Frontal cortex (tissue), 4 donors: ENCODE measurements around the gene RARRES2. TPM values are rescaled to one million over a fixed set of nuclear protein-coding genes. Genes with fewer than 3 reads are reported as not detected.

ENCODE experiments used
- DNase-seq, 2 donors: peaks; one replicate each; pipeline ENCODE4 v3.0.0; 2012; ENCODE audit warnings: low spot score in 2 of 2
- FAIRE-seq: peaks from 2 replicates; lab custom pipeline; 2012; peaks lifted over from hg19 to GRCh38; lab: Jason Lieb, UNC
- total RNA-seq: library from RNA; depleted of rRNA; stranded (reverse); fragments of >200 nt; gene quantifications from one replicate; pipeline ENCODE4 v1.2.3, GENCODE V29; 2014
- donor health status: control.
- donor health status: control.
- donor health status: control.

Gene RARRES2
- total RNA-seq, 1 donor from 2014 or later = 6.9 TPM

- FAIRE-seq = no peak
These were observed 36.2 kb upstream of the RARRES2 start for GRCh38 chr7:150377635-150378034.

GRCh38 chr7:150377196-150377595 lies 35.8 kb upstream of the RARRES2 start:
- FAIRE-seq (no peak), DNase-seq (no peak)

More at GRCh38 chr7:150377635-150378034, 36.2 kb upstream of the RARRES2 start:
- no peak for DNase-seq

- no peak for DNase-seq
- no peak for FAIRE-seq
These were observed 35.1 kb upstream of the RARRES2 start for GRCh38 chr7:150376560-150376959.

- no peak for FAIRE-seq
- no peak for DNase-seq
These were observed 34.5 kb upstream of the RARRES2 start for GRCh38 chr7:150375662-150376521.

GRCh38 chr7:150374472-150374871 lies 33.0 kb upstream of the RARRES2 start:
- DNase-seq = no peak
- FAIRE-seq = no peak

GRCh38 chr7:150374026-150374425 lies 32.6 kb upstream of the RARRES2 start:
- FAIRE-seq = no peak
- DNase-seq = no peak

GRCh38 chr7:150373049-150373801 lies 31.8 kb upstream of the RARRES2 start:
- DNase-seq = no peak
- FAIRE-seq = no peak

GRCh38 chr7:150372271-150373048 lies 31.0 kb upstream of the RARRES2 start:
- no peak for DNase-seq

GRCh38 chr7:150371996-150372270 lies 30.5 kb upstream of the RARRES2 start:
- DNase-seq = no peak
- FAIRE-seq = no peak

More at GRCh38 chr7:150372271-150373048, 31.0 kb upstream of the RARRES2 start:
- FAIRE-seq = no peak

- no peak for FAIRE-seq
- no peak for DNase-seq
These were observed 29.9 kb upstream of the RARRES2 start for GRCh38 chr7:150371131-150371995.

GRCh38 chr7:150370612-150371071 lies 29.2 kb upstream of the RARRES2 start:
- no peak for FAIRE-seq
- no peak for DNase-seq

GRCh38 chr7:150369748-150370501 lies 28.5 kb upstream of the RARRES2 start:
- FAIRE-seq = no peak

GRCh38 chr7:150368884-150369747 lies 27.7 kb upstream of the RARRES2 start:
- FAIRE-seq = no peak
- peak; percentile 68 to 72 for DNase-seq

More at GRCh38 chr7:150369748-150370501, 28.5 kb upstream of the RARRES2 start:
- no peak for DNase-seq

- FAIRE-seq (no peak), DNase-seq (peak; percentile 91 to 96)
These were observed 26.9 kb upstream of the RARRES2 start, which contains the start of gene REPIN1 for GRCh38 chr7:150368096-150368883. Gene REPIN1, plus strand, starts transcription at chr7:150368822. Its CDS starts 890 bp downstream, at chr7:150369712.

- FAIRE-seq (no peak), DNase-seq (no peak)
These were observed 26.3 kb upstream of the RARRES2 start for GRCh38 chr7:150367677-150368095.

- no peak for FAIRE-seq
- no peak for DNase-seq
These were observed 24.4 kb upstream of the RARRES2 start for GRCh38 chr7:150365673-150366398.
